ENCODE measurements around the gene IL12RB2.

DNA sequence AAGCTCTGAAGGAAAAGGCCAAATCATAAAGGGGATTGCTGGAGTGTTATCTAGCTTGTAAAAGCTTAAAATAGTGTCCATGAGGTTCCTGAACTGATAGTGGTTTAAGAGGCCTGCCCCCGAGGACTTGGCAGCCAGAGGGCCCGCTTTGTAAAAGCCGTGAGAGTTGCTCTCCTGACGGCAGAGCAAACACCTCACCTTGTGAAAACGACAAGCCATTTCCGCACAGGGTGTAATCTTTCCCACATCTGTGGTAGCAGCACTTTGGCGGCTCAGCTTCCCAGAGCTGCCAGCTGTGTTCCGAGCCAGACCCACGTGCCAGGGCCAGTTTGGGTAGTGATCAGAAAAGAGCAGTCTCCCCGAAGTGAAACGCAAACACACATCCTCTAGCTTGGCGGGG lies 85.6 kb downstream of the IL12RB2 start:
- TF ChIP-seq, protein P1, sequence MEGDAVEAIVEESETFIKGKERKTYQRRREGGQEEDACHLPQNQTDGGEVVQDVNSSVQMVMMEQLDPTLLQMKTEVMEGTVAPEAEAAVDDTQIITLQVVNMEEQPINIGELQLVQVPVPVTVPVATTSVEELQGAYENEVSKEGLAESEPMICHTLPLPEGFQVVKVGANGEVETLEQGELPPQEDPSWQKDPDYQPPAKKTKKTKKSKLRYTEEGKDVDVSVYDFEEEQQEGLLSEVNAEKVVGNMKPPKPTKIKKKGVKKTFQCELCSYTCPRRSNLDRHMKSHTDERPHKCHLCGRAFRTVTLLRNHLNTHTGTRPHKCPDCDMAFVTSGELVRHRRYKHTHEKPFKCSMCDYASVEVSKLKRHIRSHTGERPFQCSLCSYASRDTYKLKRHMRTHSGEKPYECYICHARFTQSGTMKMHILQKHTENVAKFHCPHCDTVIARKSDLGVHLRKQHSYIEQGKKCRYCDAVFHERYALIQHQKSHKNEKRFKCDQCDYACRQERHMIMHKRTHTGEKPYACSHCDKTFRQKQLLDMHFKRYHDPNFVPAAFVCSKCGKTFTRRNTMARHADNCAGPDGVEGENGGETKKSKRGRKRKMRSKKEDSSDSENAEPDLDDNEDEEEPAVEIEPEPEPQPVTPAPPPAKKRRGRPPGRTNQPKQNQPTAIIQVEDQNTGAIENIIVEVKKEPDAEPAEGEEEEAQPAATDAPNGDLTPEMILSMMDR (tag by site-specific recombination; IDR thresholded peaks at IDR 0.05): no peak
- no peak for TF ChIP-seq ZNF747 (tag by site-specific recombination; IDR thresholded peaks at IDR 0.05)

Measured in HEK293 (cell line).